ENCODE measurements around the gene SCGB3A1. TPM values are rescaled to one million over a fixed set of nuclear protein-coding genes. Genes with fewer than 3 reads are reported as not detected.

SCGB3A1 gene
- total RNA-seq, 1 donor from 2014 or later: not detected

GRCh38 chr5:180607861-180608571, 16.7 kb upstream of the SCGB3A1 start:
- FAIRE-seq: no peak

DNA sequence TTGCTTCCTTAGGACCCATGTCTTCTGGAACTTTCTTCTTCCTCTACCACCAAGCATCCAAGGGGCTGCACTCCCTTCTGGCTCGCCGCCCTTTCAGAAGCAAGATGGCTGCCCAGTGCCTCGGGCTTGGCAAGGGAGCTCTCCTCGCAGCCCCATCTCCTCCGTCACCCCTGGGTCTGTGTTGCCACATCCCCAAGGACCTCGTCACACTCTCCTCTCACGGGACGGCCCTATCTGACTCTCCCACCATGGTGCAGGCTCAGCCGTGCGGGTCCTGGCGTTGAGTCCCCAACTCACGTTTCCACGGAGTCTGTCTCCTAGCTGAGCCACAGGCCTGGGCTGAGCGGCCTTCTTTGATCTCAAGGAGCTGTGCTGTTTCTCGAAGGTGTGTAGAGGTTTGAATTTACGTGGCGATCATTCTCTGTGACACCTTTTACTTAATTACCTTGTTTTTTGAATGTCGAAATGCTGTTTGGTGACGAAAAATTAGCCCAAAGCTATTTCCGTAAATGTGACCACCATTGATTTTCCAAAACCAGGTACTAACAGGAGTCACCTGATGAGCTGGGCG, 15.0 kb upstream of the SCGB3A1 start:
- FAIRE-seq (no peak), DNase-seq (ENCODE audit: low spot score in 2 of 2) (no peak)

More at GRCh38 chr5:180607861-180608571, 16.7 kb upstream of the SCGB3A1 start:
- no peak for DNase-seq (ENCODE audit: low spot score in 2 of 2)

DNA sequence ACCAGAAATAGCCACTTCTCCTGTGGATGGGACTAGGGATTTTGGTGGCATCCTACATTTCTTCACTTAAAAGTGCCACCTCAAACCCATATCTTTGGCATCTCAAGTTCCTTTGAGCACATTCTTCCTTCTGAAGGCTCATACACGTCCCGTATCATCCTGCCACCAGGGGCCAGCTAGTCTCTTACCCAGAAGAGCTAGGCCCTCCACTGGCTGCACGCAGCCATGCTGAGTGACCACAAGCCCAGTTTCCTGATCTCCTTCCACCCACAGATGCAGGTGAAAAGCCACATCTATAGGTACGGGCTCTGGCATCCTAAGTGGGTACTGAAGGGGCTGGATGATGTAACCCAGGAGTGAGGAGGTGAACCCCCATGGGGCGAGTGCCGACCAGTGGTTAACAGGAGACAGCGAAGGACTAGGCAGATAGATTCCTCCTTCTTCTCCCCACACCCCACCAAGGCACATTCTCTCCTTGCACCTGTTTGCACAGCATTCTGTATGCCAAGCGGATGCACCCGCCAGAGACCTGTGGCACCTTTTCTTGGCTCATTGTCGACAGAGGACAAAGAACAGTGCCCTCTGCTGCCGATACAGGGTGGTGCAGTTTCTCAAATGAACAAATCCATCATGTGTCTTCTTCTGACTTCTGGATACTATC, 14.4 kb upstream of the SCGB3A1 start:
- DNase-seq (ENCODE audit: low spot score in 2 of 2): no peak
- no peak for FAIRE-seq

GRCh38 chr5:180604271-180604670, 13.0 kb upstream of the SCGB3A1 start:
- DNase-seq (ENCODE audit: low spot score in 2 of 2) (no peak), FAIRE-seq (no peak)

- DNase-seq (ENCODE audit: low spot score in 2 of 2): peak in 1 of 2 donors; percentile 11
- no peak for FAIRE-seq
Measured at GRCh38 chr5:180603076-180603594, 11.8 kb upstream of the SCGB3A1 start.

DNA sequence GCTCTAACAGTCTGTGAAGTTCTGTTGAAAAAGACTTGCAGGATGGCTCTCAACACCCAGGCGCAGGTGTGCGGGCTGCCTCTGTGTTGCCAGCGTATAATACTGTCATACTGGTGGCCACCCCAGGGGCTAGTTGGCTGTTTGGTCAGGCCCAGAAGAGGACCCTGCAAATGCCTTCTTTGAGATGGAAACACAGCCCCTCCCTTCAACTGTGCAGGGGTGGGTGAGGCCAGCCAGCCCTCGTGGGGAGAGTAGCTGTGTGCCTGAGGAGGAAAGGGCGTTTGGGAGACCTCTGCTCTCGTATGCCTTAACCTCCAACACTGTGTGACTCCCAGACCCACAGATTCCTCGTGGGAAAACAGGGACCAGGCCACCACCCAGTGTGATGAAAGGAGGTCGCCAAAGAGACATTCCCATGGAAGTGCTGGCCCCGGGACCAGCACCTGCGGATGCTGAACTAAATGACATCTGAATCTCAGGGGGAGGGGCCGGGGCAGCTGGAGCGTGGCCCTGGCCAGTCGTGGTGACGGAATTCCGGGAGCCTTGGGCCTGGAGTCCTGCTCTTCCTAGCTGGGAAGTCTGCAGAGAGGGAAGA, 11.3 kb upstream of the SCGB3A1 start:
- FAIRE-seq: no peak
- peak; percentile 12 to 29 for DNase-seq (ENCODE audit: low spot score in 2 of 2)

GRCh38 chr5:180601591-180602480, 10.5 kb upstream of the SCGB3A1 start:
- DNase-seq (ENCODE audit: low spot score in 2 of 2): peak; percentile 15 to 20

DNA sequence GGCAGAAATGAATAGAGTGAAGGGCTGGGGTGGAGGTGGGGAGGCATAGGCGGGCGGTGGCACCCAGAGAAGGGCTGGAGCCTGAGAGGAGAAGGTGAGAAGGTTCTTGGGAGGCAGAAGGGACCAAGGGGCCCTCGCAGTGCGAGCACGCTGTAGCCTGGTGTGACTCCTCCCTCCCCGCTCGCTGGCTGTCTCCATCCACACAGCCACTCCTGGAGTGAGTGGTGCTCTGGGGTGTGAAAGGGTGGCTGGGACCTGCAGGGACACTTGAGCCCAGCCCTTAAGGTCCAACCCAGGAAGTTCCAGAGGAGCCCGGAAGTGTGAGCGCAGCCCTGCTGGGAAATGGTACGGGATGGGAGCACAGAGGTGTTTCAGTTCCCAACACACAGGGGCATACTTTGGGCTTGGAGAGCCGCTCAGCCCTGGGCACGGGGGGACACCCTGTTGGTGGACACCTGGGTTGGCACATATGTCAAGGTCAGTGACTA, 9.3 kb upstream of the SCGB3A1 start:
- FAIRE-seq (no peak), DNase-seq (ENCODE audit: low spot score in 2 of 2) (peak; percentile 11 to 12)

More at GRCh38 chr5:180601591-180602480, 10.5 kb upstream of the SCGB3A1 start:
- FAIRE-seq: no peak

DNA sequence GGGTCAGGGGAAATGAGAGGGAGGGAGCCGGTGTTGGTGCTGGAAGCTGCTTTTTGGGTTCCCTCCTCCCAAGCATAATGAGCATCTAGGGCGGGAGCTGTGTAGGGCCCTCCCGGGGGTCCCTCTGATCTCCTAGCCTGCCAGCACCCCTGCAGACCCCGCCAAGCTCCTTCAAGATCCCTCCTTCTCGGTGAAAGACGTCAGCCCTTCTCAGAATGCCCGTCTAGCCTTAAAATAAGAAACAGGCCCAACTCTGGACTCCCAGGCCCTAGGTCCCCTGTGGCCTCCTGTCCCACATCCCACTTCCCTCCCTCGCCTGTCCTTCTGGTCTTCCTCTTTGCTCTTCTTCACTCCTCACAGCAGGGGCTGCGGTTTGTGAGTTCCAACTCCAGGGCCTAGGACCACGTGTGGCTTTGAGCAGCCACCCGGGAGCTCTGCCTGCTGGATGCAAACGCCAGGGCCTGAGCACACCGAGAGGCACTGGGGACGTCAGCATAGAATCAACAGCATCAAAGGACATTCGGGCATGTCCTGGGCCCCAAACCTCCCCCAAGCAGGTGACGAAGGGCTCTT, 8.8 kb upstream of the SCGB3A1 start:
- peak in 1 of 2 donors; percentile 17 for DNase-seq (ENCODE audit: low spot score in 2 of 2)

DNA sequence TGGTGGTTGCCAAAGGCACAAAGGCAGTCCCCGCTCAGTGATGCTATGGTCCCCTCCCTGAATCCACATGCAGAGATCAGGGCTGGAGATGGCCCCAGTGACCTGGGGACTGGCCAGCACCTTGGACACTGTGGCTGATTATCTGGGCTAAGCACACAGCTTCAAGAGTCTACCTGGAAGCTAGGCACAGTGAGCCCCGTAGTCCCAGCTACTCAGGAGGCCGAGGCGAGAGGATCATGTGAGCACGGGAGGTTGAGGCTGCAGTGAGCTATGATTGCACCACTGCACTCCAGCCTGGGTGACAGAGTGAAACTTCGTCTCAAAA, 8.3 kb upstream of the SCGB3A1 start:
- FAIRE-seq (no peak), DNase-seq (ENCODE audit: low spot score in 2 of 2) (no peak)

More for the DNA sequence above, 8.8 kb upstream of the SCGB3A1 start:
- FAIRE-seq: no peak

GRCh38 chr5:180598797-180599589, 7.7 kb upstream of the SCGB3A1 start:
- DNase-seq (ENCODE audit: low spot score in 2 of 2): peak in 1 of 2 donors; percentile 5
- no peak for FAIRE-seq

DNA sequence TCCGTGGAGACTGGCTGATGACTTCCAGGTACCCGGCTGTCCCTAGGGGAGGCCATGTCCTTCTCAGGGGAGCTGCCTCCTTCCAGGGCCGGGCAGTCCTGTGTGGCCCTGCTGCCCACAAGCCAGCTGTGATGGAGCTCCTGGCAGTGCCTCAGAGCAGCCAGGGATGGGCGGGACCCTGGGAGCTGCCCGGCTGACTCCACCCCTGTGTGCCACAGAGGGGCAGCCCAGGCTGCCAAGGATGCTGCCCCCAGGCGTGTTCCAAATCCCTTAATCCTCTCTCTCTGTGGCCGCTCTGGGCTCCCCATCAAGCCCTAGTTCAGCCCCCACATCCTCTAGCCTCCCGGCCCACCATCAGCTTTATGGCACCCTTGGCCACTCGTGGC, 7.0 kb upstream of the SCGB3A1 start:
- FAIRE-seq (no peak), DNase-seq (ENCODE audit: low spot score in 2 of 2) (no peak)

- DNase-seq (ENCODE audit: low spot score in 2 of 2): no peak
- FAIRE-seq: no peak
Measured at GRCh38 chr5:180596668-180597231, 5.5 kb upstream of the SCGB3A1 start.

DNA sequence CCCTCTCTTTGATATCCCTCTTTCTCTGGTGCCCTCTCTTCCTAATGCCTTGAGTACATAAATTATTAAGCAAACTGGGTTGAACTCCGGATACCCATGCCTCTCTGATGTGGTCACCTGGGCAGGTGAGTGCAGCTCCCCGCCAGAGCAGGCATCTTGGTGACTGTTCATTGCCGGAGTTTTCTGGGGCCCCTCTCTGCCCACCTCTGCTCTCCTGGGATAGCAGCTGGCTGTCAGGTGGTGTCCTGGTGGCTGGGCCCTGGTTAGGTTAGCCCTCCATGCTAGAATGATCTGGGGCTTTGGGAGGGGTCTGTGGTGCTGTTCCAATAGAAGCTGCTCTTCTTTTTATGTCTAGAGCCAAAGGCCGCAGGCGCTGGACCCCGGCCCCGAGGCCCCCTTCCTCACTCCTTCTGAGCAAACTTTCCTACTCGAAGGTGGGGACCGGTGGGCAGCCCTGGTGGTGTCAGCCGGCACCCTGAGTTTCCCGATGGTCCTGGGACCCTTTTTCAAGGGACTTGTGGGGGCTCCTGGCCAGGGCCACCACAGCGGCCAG, 4.9 kb upstream of the SCGB3A1 start:
- FAIRE-seq (no peak), DNase-seq (ENCODE audit: low spot score in 2 of 2) (peak in 1 of 2 donors; percentile 3)

GRCh38 chr5:180595381-180596114, 4.2 kb upstream of the SCGB3A1 start:
- DNase-seq (ENCODE audit: low spot score in 2 of 2) (peak; percentile 4 to 16), FAIRE-seq (no peak)

- DNase-seq (ENCODE audit: low spot score in 2 of 2) (peak in 1 of 2 donors; percentile 13), FAIRE-seq (no peak)
Measured at GRCh38 chr5:180595046-180595379, 3.7 kb upstream of the SCGB3A1 start.

DNA sequence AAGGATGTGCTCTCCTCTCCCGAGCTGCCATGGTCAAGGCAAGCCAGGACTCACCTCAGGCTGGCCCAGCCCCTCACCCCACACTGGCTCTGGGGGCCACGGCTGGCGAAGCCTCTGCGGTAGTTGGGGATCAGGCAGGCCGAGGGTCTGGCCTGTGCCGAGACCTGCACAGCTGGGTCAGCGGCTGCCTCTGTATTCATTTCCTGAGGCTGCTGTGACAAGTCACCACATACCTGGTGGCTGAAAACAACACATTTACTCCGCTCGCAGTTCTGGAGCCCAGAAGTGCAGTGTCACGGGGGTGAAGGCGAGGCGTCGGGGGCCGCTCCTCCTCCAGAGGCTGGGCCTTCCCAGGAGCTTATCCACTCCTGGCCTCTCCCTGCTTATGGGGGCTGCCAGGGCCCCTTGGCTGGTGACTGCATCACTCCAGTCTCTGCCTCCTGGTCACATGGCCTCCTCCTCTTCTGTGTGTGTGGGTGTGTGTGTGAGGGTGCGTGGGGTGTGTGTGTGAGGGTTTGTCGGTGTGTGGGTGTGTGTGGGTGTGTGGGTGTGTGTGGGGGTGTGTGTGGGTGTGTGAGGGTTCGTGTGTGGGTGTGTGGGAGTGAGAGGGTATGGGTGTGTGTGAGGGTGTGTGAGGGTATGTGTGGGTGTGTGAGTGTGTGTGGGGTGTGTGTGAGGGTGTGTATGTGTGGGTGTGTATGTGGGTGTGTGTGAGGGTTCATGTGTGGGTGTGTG, 3.2 kb upstream of the SCGB3A1 start:
- FAIRE-seq (no peak), DNase-seq (ENCODE audit: low spot score in 2 of 2) (peak in 1 of 2 donors; percentile 3)
